Breast epithelium (tissue), 3 donors: ENCODE data around the gene FAM168A.

Experiments
- CTCF ChIP-seq, 3 donors: fragments of 450-650 bp; IDR thresholded peaks; one replicate each; pipeline ENCODE4 v1.5.1; 2016 to 2017; ENCODE audit warnings: antibody characterized with exemption in 3 of 3, mild to moderate bottlenecking in 3 of 3, moderate library complexity in 3 of 3
- POLR2A ChIP-seq: fragments of 450-650 bp; IDR thresholded peaks from one replicate; pipeline ENCODE4 v1.6.1; 2016; ENCODE audit warnings: antibody characterized with exemption, mild to moderate bottlenecking, moderate library complexity
- POLR2AphosphoS5 ChIP-seq, 3 donors: sonication (generic); formaldehyde crosslinking; IDR thresholded peaks; one replicate each; pipeline ENCODE4 v1.6.1; 2017; ENCODE audit warnings: antibody characterized with exemption in 3 of 3

DNA sequence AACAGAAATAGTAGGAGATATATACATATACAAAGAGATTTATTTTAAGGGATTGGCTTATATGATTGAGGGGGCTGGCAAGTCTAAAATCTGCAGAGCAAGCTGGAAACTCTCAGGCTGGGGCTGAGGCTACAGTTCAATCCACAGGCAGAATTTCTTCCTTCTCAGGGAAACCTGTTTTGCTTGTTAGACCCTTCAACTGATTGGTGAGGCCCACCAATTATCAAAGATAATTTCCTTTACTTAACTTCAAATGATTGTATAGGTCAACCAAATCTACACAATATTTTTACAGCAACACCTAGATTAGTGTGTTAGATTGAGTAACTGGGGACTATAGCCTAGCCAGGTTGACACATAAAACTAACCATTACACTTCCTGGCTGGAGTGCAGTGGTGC is 43.8 kb upstream of the FAM168A start:
- TF ChIP-seq CTCF (IDR thresholded peaks at IDR 0.05) (no peak), POLR2AphosphoS5 (IDR thresholded peaks at IDR 0.05) (no peak), POLR2A (no peak)
